T1000 (cell line): ENCODE data around the gene MYADML2.

Experiments used
- DNase-seq: peaks from one replicate; lab custom pipeline; 2025; ENCODE audit warnings: mixed read lengths; lab: John Stamatoyannopoulos, UW

Gene MYADML2

GRCh38 chr17:81911277-81911961 is 35.6 kb downstream of the MYADML2 start, which contains the start of gene PCYT2:
Gene PCYT2 (minus strand): TSS chr17:81911399. CDS start chr17:81911355, 44 bp downstream.
- DNase-seq: peak; percentile 95

GRCh38 chr17:81910840-81911276 is 36.2 kb downstream of the MYADML2 start:
- DNase-seq: no peak

DNA sequence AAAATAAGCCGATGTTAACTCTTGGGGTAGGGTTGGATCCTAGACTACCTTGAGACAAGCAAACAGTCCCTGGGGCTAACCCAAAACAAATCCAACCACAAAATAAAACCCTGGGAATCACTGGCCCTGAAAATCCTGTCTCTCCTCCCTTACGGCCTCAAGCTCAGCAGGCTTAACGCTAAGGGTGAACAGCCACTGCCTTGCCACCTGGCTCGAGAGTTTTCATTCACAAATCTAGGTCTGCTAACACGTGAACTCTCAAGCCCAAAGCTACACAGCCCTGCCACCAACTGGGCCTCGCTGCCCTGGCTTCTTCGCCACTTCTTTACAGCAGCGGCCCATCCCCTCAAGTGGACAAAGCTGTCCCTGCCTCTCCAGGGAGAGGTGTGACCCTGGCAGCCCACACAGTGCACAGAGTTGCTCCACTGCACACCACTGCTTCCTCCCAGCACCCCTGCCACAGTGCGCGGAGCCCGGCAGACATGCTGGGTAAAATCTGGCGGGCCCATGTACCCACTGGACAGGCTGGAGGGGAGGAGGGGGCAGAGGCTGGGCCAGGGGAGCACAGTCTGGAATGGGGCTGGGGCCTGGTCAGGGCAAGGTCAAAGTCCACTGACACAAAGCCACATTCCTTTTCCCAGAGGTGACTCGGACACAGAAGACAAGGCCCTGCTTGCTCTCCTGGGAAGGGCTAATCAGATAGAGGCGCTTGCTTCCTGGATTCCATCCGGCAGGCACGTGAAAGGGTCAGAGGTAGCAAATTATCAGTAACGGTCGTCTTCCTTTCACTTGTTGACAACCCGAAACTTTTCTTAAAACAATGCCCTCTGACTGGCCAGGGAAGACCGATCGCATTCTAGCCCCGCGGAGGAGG is 36.8 kb downstream of the MYADML2 start:
- DNase-seq: no peak

- no peak for DNase-seq
These were observed 37.8 kb downstream of the MYADML2 start for GRCh38 chr17:81909231-81909630.

DNA sequence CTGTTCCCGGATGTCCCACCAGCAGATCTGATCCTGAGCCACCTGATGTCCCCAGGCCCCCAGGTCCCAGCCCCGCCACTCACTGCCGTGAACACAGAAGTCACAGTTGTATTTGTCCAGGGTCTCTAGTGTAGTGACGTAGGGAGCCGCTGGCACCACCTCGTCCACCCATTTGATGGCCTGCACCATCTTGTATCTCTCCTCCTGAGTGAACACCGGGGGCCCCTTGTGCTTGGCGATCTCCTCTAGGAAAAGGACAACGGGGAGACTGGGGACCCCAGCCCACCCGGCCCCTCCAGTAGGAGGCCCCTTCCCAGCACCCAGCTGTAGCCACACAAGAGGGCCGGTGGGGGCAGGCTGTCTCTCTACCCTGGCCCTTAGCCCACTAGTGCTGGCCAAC is 38.2 kb downstream of the MYADML2 start:
- DNase-seq: no peak

GRCh38 chr17:81907219-81908145 is 39.6 kb downstream of the MYADML2 start:
- no peak for DNase-seq

- no peak for DNase-seq
These were observed 40.4 kb downstream of the MYADML2 start for GRCh38 chr17:81906476-81907218.

DNA sequence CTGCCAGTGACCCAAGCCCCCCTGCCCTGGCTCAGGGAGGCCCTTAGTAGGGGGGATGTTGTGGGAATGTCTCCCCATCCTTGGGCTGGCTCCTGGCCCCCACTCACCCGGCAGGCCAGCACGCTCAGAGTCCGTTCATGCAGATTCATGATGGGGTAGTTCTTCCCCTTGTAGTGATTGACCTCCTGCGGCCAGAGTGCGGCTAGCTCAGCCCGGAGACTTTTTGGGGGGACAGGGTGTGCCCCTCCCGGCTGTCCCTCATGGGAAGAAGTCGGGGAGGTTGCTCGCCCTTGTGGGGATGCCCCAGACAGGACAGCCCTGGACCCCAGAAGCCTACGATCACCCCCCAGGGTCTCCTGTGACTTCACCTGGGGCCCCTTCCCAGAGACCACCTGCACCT is 41.0 kb downstream of the MYADML2 start:
- DNase-seq: no peak

DNA sequence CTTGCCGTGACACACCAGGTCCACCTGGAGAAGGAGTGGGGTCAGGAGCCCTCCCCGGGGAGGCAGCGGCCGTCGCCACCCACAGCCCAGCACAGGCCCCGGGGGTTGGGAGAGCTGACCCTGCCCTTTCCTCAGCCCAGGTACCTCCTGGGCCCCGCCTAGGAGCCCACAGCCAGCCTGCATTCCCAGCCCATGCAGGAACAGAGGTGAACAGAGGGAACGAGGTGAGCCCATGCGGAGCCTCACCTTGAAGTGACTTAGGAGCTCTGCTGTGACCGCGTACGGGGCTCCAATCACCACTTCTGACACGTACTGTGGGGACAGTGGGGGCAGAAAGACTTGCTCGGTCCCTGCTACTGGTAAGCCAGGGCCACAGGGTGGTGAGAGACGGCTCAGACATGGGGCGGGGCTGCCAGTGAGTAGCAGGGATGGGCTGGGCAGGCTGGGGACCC is 41.6 kb downstream of the MYADML2 start:
- no peak for DNase-seq

GRCh38 chr17:81904600-81905423 is 42.2 kb downstream of the MYADML2 start:
- DNase-seq: no peak

DNA sequence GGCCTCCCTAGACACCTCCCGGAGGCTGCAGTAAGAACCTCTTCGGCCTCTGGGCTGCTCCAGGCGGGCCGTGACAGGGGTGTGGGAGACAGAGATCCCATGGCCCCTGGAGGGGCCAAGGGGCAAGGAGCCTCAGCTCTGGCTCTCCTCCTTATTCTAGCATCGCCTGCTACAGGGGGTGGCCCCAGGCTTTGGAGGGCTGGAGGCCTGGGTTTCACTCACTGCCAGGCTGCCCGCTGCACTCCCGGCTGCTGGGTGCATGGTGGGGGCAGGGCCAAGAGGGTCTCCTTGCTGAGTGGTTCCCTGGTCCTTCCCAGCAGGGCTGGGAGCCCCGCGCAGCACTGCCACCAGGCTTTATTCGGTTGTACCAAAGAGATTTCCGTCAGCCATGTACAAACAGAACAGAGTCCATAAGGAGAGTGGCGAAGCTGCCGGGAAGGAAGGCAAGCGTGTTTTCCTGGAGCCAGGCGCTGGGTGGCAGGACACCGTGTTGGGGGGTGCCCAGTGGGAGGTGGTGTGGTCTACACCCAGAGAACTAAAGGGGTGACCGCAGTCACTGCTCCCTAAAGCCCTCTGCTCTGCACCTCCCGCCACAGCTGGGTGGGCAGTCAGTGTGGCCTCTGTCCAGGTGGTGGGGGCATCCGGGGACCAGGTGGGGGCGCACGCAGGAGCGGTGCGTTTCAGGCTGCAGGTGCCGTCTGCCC is 43.0 kb downstream of the MYADML2 start:
- DNase-seq: no peak

DNA sequence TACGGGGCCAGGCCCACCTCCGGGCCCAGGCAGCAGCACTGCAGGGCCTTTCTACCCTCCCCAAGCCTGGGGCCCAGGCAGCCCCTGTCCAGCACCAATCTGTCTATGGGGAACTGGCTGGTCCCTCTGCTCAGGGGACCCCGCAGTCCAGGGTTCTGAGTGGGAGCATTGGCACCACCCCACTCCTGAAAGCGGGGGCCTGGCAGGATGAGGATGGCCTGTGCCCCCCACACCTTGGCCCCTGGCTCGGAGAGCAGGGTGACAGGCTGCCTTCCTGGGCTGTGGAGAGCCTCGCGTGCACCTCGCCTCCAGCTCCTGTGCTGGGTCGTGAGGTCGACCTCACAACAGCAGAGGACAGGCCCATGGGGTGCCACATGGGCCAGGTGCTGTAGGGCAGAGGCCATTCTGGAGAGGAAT is 43.6 kb downstream of the MYADML2 start:
- DNase-seq: no peak

GRCh38 chr17:81902653-81903414 is 44.2 kb downstream of the MYADML2 start:
- no peak for DNase-seq

DNA sequence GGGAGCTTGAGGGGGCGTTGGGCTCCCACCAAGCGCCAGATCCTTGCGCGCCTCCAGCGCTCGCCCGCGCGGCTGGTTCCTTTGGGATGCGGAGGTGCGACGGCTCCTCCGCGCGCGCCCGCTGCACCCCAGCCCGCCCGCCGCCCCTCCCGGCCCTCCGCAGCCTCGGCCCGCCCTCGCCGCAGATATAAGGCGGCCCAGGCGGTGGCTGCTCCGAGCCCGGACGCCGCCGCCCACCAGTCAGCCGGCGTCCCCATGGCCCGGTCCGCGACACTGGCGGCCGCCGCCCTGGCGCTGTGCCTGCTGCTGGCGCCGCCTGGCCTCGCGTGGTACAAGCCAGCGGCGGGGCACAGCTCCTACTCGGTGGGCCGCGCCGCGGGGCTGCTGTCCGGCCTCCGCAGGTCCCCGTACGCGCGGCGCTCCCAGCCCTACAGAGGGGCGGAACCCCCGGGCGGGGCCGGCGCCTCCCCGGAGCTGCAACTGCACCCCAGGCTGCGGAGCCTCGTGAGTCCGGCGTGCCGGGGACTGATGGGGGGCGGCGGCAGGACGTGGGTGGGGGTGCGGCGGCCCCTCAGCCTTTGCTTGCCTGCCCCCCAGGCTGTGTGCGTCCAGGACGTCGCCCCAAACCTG is 44.9 kb downstream of the MYADML2 start, which contains the start of gene NPB:
TSS of gene NPB (plus strand) at position 216 of the 630 bp plus-strand sequence. CDS start at position 256, 40 bp downstream.
- no peak for DNase-seq

DNA sequence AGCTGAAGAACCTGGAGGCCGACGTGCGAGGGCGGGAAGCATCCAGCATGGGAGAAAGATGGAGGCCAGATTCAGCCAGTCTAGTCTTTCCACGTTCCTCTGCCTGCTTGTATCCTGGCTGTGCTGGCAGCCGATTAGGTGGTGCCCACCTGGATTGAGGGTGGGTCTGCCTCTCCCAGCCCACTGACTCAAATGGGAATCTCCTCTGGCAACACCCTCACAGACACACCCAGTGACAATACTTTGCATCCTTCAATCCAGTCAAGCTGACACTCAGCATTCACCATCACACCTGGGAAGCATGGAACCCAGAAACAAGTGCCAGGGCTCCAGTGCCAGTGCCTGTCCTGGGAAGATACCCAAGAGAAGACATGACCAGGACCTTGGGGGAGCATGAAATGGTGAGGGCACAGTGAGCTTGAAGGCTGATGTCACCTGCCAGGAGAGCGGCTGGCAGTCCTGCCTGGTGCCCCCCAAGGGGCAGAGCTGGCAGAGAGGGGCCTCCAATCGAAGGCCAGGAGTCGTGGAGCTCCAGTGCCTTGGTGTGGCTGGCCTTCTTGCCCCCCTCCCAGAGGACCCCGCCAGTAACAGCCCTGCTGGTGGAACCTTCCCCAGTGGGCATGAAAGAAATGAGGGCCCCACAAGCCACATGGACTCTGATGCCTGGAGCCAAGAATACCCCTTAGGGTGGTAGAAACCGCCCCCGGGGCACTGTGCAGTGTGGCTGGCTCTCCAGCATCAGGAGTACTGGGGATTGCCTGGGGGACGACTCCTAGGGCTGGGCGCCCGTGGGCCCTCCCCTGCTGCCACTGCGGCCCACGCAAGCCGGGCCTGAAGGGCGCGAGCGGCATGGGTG is 45.6 kb downstream of the MYADML2 start:
- no peak for DNase-seq

DNA sequence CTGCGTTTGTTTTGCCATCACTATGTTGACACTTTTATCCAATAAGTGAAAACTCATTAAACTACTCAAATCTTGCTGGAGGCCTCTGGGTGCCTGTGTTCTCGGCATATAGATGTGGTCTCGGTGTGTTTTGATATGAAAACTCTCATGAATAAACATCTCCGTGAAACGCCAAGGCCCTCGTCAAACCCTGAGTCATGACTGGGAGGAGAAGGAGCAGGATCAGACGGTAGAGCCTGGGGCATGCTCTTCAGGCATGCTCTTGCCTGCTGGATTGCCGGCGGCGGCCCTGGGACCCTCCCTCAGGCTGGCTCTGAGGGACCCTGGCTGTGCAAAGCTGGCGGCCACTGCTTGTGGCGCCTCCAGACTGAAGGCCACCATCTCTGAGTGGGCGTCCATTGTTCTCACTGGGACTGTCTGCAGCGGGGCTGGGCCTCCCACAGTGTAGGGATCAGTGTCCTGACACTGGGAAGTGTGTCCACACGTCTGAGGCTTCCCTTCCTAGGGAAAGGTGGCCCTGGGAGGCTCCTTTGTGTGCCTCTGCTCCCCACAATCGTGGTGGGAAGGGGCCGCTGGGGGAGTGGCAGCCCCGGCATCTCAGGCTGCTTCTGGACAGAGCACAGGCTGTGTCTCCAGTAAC is 46.7 kb downstream of the MYADML2 start:
- no peak for DNase-seq
